A549 (cell line): ENCODE data around the gene SLC6A5. TPM values are rescaled to one million over a fixed set of nuclear protein-coding genes. Genes with fewer than 3 reads are reported as not detected.

Experiments used
- ATAC-seq, 2 experiments: fragments of 200-7000 bp in 1 of 2; fragments of >200 bp in 1 of 2; cut with Nextera tagmentation in 1 of 2; cut with Tn5 transposase in 1 of 2; 3 replicates each; pipeline versions ENCODE4 v1.8.0 to v1.9.1; 2018 to 2020; ENCODE audit warnings: mild to moderate bottlenecking in 1 of 2, moderate library complexity in 1 of 2
- CTCF ChIA-PET: fragments of 300-600 bp; sonication (Branson Sonifier 250); formaldehyde crosslinking; extraction: SDS; loops from one replicate; lab custom pipeline; 2021; ENCODE audit warnings: antibody characterized with exemption, inconsistent platforms; lab: Yijun Ruan, JAX
- POLR2A ChIA-PET: fragments of 350-600 bp; formaldehyde crosslinking; extraction: SDS; loops from one replicate; lab custom pipeline; 2021; ENCODE audit warnings: antibody characterized with exemption, inconsistent platforms; lab: Yijun Ruan, JAX
- DNase-seq, 2 experiments: peaks; one replicate each; pipeline versions ENCODE4 v3.0.0 to v3.0.0-alpha.2; 2011 to 2016; ENCODE audit warnings: low read depth in 1 of 2, low spot score in 1 of 2
- FAIRE-seq: peaks from 2 replicates; lab custom pipeline; 2011; peaks lifted over from hg19 to GRCh38; lab: Jason Lieb, UNC
- H3K27ac ChIP-seq, 2 experiments: fragments of >200 bp; sonication (Bioruptor Twin); formaldehyde crosslinking; 3 replicates each; pipeline ENCODE4 v1.5.1; 2016 to 2017
- H3K4me1 ChIP-seq: fragments of >200 bp; sonication (Bioruptor Twin); formaldehyde crosslinking; 3 replicates; pipeline ENCODE4 v1.6.1; 2016
- H3K4me2 ChIP-seq: fragments of >200 bp; sonication (Bioruptor Twin); formaldehyde crosslinking; 3 replicates; pipeline ENCODE4 v1.6.1; 2016
- H3K4me3 ChIP-seq: fragments of >200 bp; sonication (Bioruptor Twin); formaldehyde crosslinking; 3 replicates; pipeline ENCODE4 v1.5.1; 2016
- H3K9me3 ChIP-seq: fragments of >200 bp; sonication (Bioruptor Twin); formaldehyde crosslinking; 3 replicates; pipeline ENCODE4 v1.6.1; 2016
- BCL3 ChIP-seq: fragments of >200 bp; sonication (Bioruptor Twin); formaldehyde crosslinking; IDR thresholded peaks from 3 replicates; pipeline ENCODE4 v1.6.1; 2016
- BHLHE40 ChIP-seq: IDR thresholded peaks from 2 replicates; pipeline ENCODE4 v1.6.1; 2012; ENCODE audit warnings: low read depth, low read length, inconsistent platforms
- CEBPB ChIP-seq, 2 experiments: fragments of >200 bp in 1 of 2; sonication (Bioruptor Twin) in 1 of 2; formaldehyde crosslinking in 1 of 2; IDR thresholded peaks; 2 replicates each; pipeline ENCODE4 v1.6.1; 2012 to 2016
- CHD2 ChIP-seq: fragments of 150-350 bp; IDR thresholded peaks from 2 replicates; pipeline ENCODE4 v1.6.1; 2014; ENCODE audit warnings: low read length; ENCODE audit not compliant: partially characterized antibody
- CHD4 ChIP-seq: fragments of 200-600 bp; sonication (generic); IDR thresholded peaks from 2 replicates; pipeline ENCODE4 v1.6.1; 2016; ENCODE audit warnings: antibody characterized with exemption, mild to moderate bottlenecking, borderline replicate concordance
- E2F6 ChIP-seq: IDR thresholded peaks from 2 replicates; pipeline ENCODE4 v1.6.1; 2012; ENCODE audit warnings: low read depth, borderline replicate concordance
- EHF ChIP-seq: fragments of 250-450 bp; sonication (Bioruptor Pico); IDR thresholded peaks from 2 replicates; pipeline ENCODE4 v1.5.0; 2020; ENCODE audit warnings: mild to moderate bottlenecking
- ELK1 ChIP-seq: fragments of 150-350 bp; IDR thresholded peaks from 2 replicates; pipeline ENCODE4 v1.6.1; 2014; ENCODE audit warnings: low read depth, mild to moderate bottlenecking, low read length
- HDAC2 ChIP-seq: fragments of 200-600 bp; sonication (generic); IDR thresholded peaks from 2 replicates; pipeline ENCODE4 v1.6.1; 2016
- HOXA7 ChIP-seq: fragments of 250-450 bp; sonication (Bioruptor Pico); IDR thresholded peaks from 2 replicates; pipeline ENCODE4 v1.5.0; 2020; ENCODE audit warnings: mild to moderate bottlenecking, moderate library complexity
- JUN ChIP-seq, 2 experiments: fragments of >200 bp; sonication (Bioruptor Twin); formaldehyde crosslinking; IDR thresholded peaks; 2 replicates in 1 of 2; 3 replicates in 1 of 2; pipeline ENCODE4 v1.6.1; 2016 to 2017
- JUNB ChIP-seq: fragments of >200 bp; sonication (Bioruptor Twin); formaldehyde crosslinking; IDR thresholded peaks from 2 replicates; pipeline ENCODE4 v1.6.1; 2016
- NR3C1 ChIP-seq: fragments of >200 bp; sonication (Bioruptor Twin); formaldehyde crosslinking; IDR thresholded peaks from 3 replicates; pipeline ENCODE4 v1.6.1; 2017
- PBX3 ChIP-seq: IDR thresholded peaks from 2 replicates; pipeline ENCODE4 v1.6.1; 2012
- POLR2A ChIP-seq: IDR thresholded peaks from 2 replicates; pipeline ENCODE4 v1.6.1; 2012; ENCODE audit warnings: mild to moderate bottlenecking, low read length
- RARB ChIP-seq: fragments of 250-450 bp; sonication (Bioruptor Pico); IDR thresholded peaks from 2 replicates; pipeline ENCODE4 v1.8.0; 2021; ENCODE audit warnings: mild to moderate bottlenecking, moderate library complexity
- RCOR1 ChIP-seq: fragments of 150-350 bp; IDR thresholded peaks from 2 replicates; pipeline ENCODE4 v1.6.1; 2014; ENCODE audit warnings: antibody characterized with exemption, low read length, low read depth
- RNF2 ChIP-seq: fragments of 200-600 bp; sonication (generic); IDR thresholded peaks from 2 replicates; pipeline ENCODE4 v1.6.1; 2016; ENCODE audit warnings: low read depth, mild to moderate bottlenecking, antibody characterized with exemption, moderate library complexity, borderline replicate concordance
- SMC3 ChIP-seq: fragments of >200 bp; sonication (Bioruptor Twin); formaldehyde crosslinking; IDR thresholded peaks from 3 replicates; pipeline ENCODE4 v1.6.1; 2018; ENCODE audit warnings: inconsistent platforms
- TFCP2L1 ChIP-seq: fragments of 250-450 bp; sonication (Bioruptor Pico); IDR thresholded peaks from 2 replicates; pipeline ENCODE4 v1.5.0; 2021; ENCODE audit warnings: mild to moderate bottlenecking
- TP53 ChIP-seq: fragments of 250-450 bp; sonication (Bioruptor Pico); IDR thresholded peaks from 2 replicates; pipeline ENCODE4 v1.5.0; 2021; ENCODE audit warnings: mild to moderate bottlenecking, moderate library complexity
- ZC3H11A ChIP-seq: fragments of 450-650 bp; IDR thresholded peaks from 2 replicates; pipeline ENCODE4 v1.6.1; 2014; ENCODE audit warnings: antibody characterized with exemption, mild to moderate bottlenecking
- ZFP36 ChIP-seq: fragments of 450-650 bp; IDR thresholded peaks from 2 replicates; pipeline ENCODE4 v1.6.1; 2014; ENCODE audit warnings: borderline replicate concordance; ENCODE audit not compliant: partially characterized antibody
- WGBS: methylation state at CpG from one replicate; pipeline ENCODE4 v1.1.6; 2017; ENCODE audit errors: missing lambda C conversion rate; 5-methylcytosine and 5-hydroxymethylcytosine counted together
- polyA plus RNA-seq, 4 experiments: library from polyadenylated mRNA; depleted of rRNA in 3 of 4; stranded (reverse); fragments of >200 nt; fragmentation: RNase III in 1 of 4; extraction: RNeasy Plus Mini Kit Qiagen cat#74134 plus additional on column Dnase treatment in 1 of 4; gene quantifications; 2 replicates in 3 of 4; 3 replicates in 1 of 4; pipeline ENCODE4 v1.2.3, GENCODE V29; 2011 to 2017
- TF ChIP-seq, protein P1 (sequence below): fragments of >200 bp; sonication (Bioruptor Twin); formaldehyde crosslinking; IDR thresholded peaks from 3 replicates; pipeline ENCODE4 v1.5.1; 2016
- TF ChIP-seq, protein P2 (sequence below): fragments of 250-450 bp; sonication (Bioruptor Pico); IDR thresholded peaks from 2 replicates; pipeline ENCODE4 v1.5.0; 2020; ENCODE audit warnings: low read depth, mild to moderate bottlenecking, moderate library complexity
- TF ChIP-seq, protein P3 (sequence below): fragments of 250-450 bp; sonication (Bioruptor Pico); IDR thresholded peaks from 2 replicates; pipeline ENCODE4 v1.5.0; 2021; ENCODE audit warnings: mild to moderate bottlenecking, moderate library complexity, borderline replicate concordance
- TF ChIP-seq, protein P4 (sequence below): fragments of 450-650 bp; IDR thresholded peaks from 2 replicates; pipeline ENCODE4 v1.6.1; 2014; ENCODE audit warnings: antibody characterized with exemption

SLC6A5 gene
- polyA plus RNA-seq, 2 of the 4 experiments (the other 2 are of a cell fraction), result not detected

DNA sequence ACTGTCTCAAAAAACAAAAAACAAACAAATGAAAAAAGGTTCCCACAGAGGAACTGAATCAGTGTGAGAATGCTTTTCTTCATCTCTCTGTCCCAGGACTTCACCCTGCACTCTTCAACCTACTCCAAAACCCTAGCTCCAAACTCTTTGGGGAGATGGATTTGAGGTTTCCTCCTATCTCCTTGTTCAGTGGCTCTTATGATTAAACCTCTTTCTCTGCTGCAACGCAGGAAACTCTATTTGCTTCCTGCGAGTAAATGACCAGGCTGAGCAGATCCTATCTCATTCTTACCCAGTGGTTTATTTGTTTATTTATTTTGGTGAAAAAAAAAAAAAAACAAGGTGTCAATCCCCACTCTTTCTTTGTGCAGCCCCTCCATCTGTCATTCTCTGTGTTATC is 12.0 kb downstream of the SLC6A5 start (continued):
- no peak for TF ChIP-seq PBX3
- no peak for TF ChIP-seq RNF2
- TF ChIP-seq HOXA7, result no peak
- no peak for TF ChIP-seq CHD4
- TF ChIP-seq JUN (IDR thresholded peaks at IDR 0.05), result no peak
- TF ChIP-seq ELK1, result no peak
- TF ChIP-seq RCOR1, result no peak
- TF ChIP-seq JUNB, result no peak
- TF ChIP-seq, protein P1, sequence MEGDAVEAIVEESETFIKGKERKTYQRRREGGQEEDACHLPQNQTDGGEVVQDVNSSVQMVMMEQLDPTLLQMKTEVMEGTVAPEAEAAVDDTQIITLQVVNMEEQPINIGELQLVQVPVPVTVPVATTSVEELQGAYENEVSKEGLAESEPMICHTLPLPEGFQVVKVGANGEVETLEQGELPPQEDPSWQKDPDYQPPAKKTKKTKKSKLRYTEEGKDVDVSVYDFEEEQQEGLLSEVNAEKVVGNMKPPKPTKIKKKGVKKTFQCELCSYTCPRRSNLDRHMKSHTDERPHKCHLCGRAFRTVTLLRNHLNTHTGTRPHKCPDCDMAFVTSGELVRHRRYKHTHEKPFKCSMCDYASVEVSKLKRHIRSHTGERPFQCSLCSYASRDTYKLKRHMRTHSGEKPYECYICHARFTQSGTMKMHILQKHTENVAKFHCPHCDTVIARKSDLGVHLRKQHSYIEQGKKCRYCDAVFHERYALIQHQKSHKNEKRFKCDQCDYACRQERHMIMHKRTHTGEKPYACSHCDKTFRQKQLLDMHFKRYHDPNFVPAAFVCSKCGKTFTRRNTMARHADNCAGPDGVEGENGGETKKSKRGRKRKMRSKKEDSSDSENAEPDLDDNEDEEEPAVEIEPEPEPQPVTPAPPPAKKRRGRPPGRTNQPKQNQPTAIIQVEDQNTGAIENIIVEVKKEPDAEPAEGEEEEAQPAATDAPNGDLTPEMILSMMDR, result no peak

GRCh38 chr11:20611892-20612291 is 12.5 kb downstream of the SLC6A5 start:
- Histone ChIP-seq H3K4me1 (0 out of 3 replicates have a peak, but pooled peaks cover 4% of the 10 kb centered on the region), H3K27ac (no peak overlapping the region), H3K9me3 (no peaks in the 10 kb centered on the region), H3K4me3 (no peak overlapping the region), H3K4me2 (no peak overlapping the region)
- POLR2A ChIA-PET, result no interaction called here
- CTCF ChIA-PET, result interaction anchor here (0.5 to 3.6 kb wide), 4 partner anchors 214 to 480 kb away, joined by 3 to 55 read pairs (median 8); no protein-coding TSS in a partner anchor
- FAIRE-seq, result no peak
- WGBS, result 61% methylated on average over 4 of the region's 4 CpGs
- no peak for ATAC-seq
- TF ChIP-seq HOXA7 (no peak), CHD4 (no peak), EHF (CRISPR knock-in tag) (no peak), CEBPB (IDR thresholded peaks at IDR 0.05) (no peak), E2F6 (no peak), POLR2A (no peak), ZFP36 (no peak), TP53 (CRISPR knock-in tag) (no peak), SMC3 (no peak), CHD2 (no peak), NR3C1 (no peak), BCL3 (no peak), TFCP2L1 (no peak), HDAC2 (no peak), RARB (CRISPR knock-in tag) (no peak), ZC3H11A (no peak), BHLHE40 (no peak)
- TF ChIP-seq, protein P2, sequence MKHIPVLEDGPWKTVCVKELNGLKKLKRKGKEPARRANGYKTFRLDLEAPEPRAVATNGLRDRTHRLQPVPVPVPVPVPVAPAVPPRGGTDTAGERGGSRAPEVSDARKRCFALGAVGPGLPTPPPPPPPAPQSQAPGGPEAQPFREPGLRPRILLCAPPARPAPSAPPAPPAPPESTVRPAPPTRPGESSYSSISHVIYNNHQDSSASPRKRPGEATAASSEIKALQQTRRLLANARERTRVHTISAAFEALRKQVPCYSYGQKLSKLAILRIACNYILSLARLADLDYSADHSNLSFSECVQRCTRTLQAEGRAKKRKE (CRISPR knock-in tag), result no peak
- TF ChIP-seq, protein P3, sequence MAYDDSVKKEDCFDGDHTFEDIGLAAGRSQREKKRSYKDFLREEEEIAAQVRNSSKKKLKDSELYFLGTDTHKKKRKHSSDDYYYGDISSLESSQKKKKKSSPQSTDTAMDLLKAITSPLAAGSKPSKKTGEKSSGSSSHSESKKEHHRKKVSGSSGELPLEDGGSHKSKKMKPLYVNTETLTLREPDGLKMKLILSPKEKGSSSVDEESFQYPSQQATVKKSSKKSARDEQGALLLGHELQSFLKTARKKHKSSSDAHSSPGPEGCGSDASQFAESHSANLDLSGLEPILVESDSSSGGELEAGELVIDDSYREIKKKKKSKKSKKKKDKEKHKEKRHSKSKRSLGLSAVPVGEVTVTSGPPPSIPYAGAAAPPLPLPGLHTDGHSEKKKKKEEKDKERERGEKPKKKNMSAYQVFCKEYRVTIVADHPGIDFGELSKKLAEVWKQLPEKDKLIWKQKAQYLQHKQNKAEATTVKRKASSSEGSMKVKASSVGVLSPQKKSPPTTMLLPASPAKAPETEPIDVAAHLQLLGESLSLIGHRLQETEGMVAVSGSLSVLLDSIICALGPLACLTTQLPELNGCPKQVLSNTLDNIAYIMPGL, result no peak
- TF ChIP-seq, protein P4, sequence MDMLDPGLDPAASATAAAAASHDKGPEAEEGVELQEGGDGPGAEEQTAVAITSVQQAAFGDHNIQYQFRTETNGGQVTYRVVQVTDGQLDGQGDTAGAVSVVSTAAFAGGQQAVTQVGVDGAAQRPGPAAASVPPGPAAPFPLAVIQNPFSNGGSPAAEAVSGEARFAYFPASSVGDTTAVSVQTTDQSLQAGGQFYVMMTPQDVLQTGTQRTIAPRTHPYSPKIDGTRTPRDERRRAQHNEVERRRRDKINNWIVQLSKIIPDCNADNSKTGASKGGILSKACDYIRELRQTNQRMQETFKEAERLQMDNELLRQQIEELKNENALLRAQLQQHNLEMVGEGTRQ, result no peak
- DNase-seq, result no peak
